SK-N-SH (cell line): ENCODE data around the gene EGLN3. TPM values are rescaled to one million over a fixed set of nuclear protein-coding genes. Genes with fewer than 3 reads are reported as not detected.

Source experiments
- CTCF ChIA-PET: fragments of 300-600, 350-600 bp; formaldehyde crosslinking; extraction: SDS; loops from one replicate; lab custom pipeline; 2021; lab: Yijun Ruan, JAX
- POLR2A ChIA-PET: fragments of 350-600 bp; sonication (Branson Sonifier 250); formaldehyde crosslinking; extraction: SDS; loops from one replicate; lab custom pipeline; 2020; ENCODE audit warnings: antibody characterized with exemption, inconsistent platforms; lab: Yijun Ruan, JAX
- DNase-seq: peaks from one replicate; pipeline ENCODE4 v3.0.0; 2012
- H2AFZ ChIP-seq: fragments of 200-600 bp; sonication (generic); 2 replicates; pipeline ENCODE4 v1.8.1; 2016; ENCODE audit warnings: antibody characterized with exemption, mild to moderate bottlenecking, low read depth
- H3F3A ChIP-seq: fragments of 200-600 bp; sonication (generic); replicated peaks from 2 replicates; pipeline ENCODE3; 2016; ENCODE audit warnings: antibody characterized with exemption, mild to moderate bottlenecking; ENCODE audit not compliant: insufficient read depth
- H3K27ac ChIP-seq, 2 experiments: fragments of 200-500 bp in 1 of 2; fragments of 200-600 bp in 1 of 2; sonication (Bioruptor generic) in 1 of 2; sonication (generic), shearing (Covaris generic) in 1 of 2; 2 replicates each; pipeline versions ENCODE4 v1.5.1 to v1.6.1; 2014 to 2016; ENCODE audit warnings: low read depth in 2 of 2, inconsistent platforms in 1 of 2, low read length in 1 of 2, mild to moderate bottlenecking in 1 of 2, mixed read lengths in 1 of 2
- H3K27me3 ChIP-seq: fragments of 200-600 bp; sonication (generic), shearing (Covaris generic); 2 replicates; pipeline ENCODE4 v1.6.1; 2016; ENCODE audit warnings: mixed run types; ENCODE audit not compliant: insufficient read depth
- H3K36me3 ChIP-seq, 2 experiments: fragments of 200-500 bp in 1 of 2; fragments of 200-600 bp in 1 of 2; sonication (Bioruptor generic) in 1 of 2; sonication (generic) in 1 of 2; replicated peaks in 1 of 2; 2 replicates each; pipeline versions ENCODE3 to v1.5.1; 2014 to 2016; ENCODE audit warnings: low read length in 1 of 2, mild to moderate bottlenecking in 1 of 2; ENCODE audit not compliant: insufficient read depth in 2 of 2, control insufficient read depth in 1 of 2
- H3K4me1 ChIP-seq, 2 experiments: fragments of 200-500 bp in 1 of 2; fragments of 200-600 bp in 1 of 2; sonication (Bioruptor generic) in 1 of 2; sonication (generic), shearing (Covaris generic) in 1 of 2; 2 replicates each; pipeline versions ENCODE4 v1.5.1 to v1.6.1; 2014 to 2016; ENCODE audit warnings: low read depth in 1 of 2, low read length in 1 of 2, mixed run types in 1 of 2; ENCODE audit not compliant: insufficient read depth in 2 of 2, control insufficient read depth in 1 of 2
- H3K4me2 ChIP-seq: fragments of 200-600 bp; sonication (generic), shearing (Covaris generic); 2 replicates; pipeline ENCODE4 v1.6.1; 2017; ENCODE audit warnings: mixed run types
- H3K4me3 ChIP-seq, 2 experiments: fragments of 200-500 bp in 1 of 2; fragments of 200-600 bp in 1 of 2; sonication (Bioruptor generic) in 1 of 2; sonication (generic), shearing (Covaris generic) in 1 of 2; 2 replicates each; pipeline versions ENCODE4 v1.5.1 to v1.8.1; 2014 to 2016; ENCODE audit warnings: low read depth in 2 of 2, inconsistent platforms in 1 of 2, low read length in 1 of 2, mild to moderate bottlenecking in 1 of 2, mixed read lengths in 1 of 2, moderate library complexity in 1 of 2
- H3K79me2 ChIP-seq: fragments of 200-600 bp; sonication (generic); 2 replicates; pipeline ENCODE4 v1.8.1; 2017; ENCODE audit warnings: mild to moderate bottlenecking; ENCODE audit not compliant: insufficient read depth
- H3K9ac ChIP-seq: fragments of 200-600 bp; sonication (generic); 2 replicates; pipeline ENCODE4 v1.6.1; 2017; ENCODE audit warnings: mixed run types
- H3K9me2 ChIP-seq: fragments of 200-600 bp; sonication (generic); 2 replicates; pipeline ENCODE4 v1.6.1; 2017; ENCODE audit warnings: mixed run types
- H3K9me3 ChIP-seq: fragments of 200-600 bp; sonication (generic); 2 replicates; pipeline ENCODE4 v1.6.1; 2017; ENCODE audit warnings: mixed run types, mild to moderate bottlenecking, moderate library complexity
- H4K20me1 ChIP-seq: fragments of 200-600 bp; sonication (generic); 2 replicates; pipeline ENCODE4 v1.6.1; 2017; ENCODE audit warnings: mild to moderate bottlenecking, mixed run types; ENCODE audit not compliant: insufficient read depth
- EZH2phosphoT487 ChIP-seq: fragments of 200-600 bp; sonication (generic); IDR thresholded peaks from 2 replicates; pipeline ENCODE4 v1.6.1; 2017; ENCODE audit warnings: low read depth, mixed run types, mild to moderate bottlenecking, antibody characterized with exemption, moderate library complexity, borderline replicate concordance
- FOSL2 ChIP-seq: IDR thresholded peaks from 2 replicates; pipeline ENCODE4 v1.4.0; 2012; ENCODE audit warnings: low read depth, mild to moderate bottlenecking, moderate library complexity, borderline replicate concordance
- GATA2 ChIP-seq: sonication (generic); formaldehyde crosslinking; IDR thresholded peaks from 2 replicates; pipeline ENCODE4 v1.5.0; 2020; ENCODE audit warnings: mild to moderate bottlenecking, missing genetic modification reagents
- JUND ChIP-seq: IDR thresholded peaks from 2 replicates; pipeline ENCODE4 v1.4.0; 2012
- MEF2A ChIP-seq: IDR thresholded peaks from 2 replicates; pipeline ENCODE4 v1.4.0; 2012; ENCODE audit warnings: low read depth, borderline replicate concordance
- RCOR1 ChIP-seq: fragments of 150-350 bp; IDR thresholded peaks from 2 replicates; pipeline ENCODE4 v1.6.1; 2017; ENCODE audit warnings: antibody characterized with exemption, low read length
- WGBS: methylation state at CpG from one replicate; pipeline ENCODE4 v1.1.6; 2017; ENCODE audit warnings: low lambda C conversion rate; 5-methylcytosine and 5-hydroxymethylcytosine counted together
- polyA plus RNA-seq, 3 experiments: library from polyadenylated mRNA; depleted of rRNA; stranded (reverse); fragments of >200 nt; gene quantifications; 2 replicates each; pipeline ENCODE4 v1.2.3, GENCODE V29; 2012
- TF ChIP-seq, protein P1 (sequence below): IDR thresholded peaks from 2 replicates; pipeline ENCODE4 v1.4.0; 2012; ENCODE audit warnings: low read depth
- TF ChIP-seq, protein P2 (sequence below): IDR thresholded peaks from 2 replicates; pipeline ENCODE4; 2012
- TF ChIP-seq, protein P3 (sequence below): IDR thresholded peaks from 2 replicates; pipeline ENCODE4 v1.6.1; 2012; ENCODE audit warnings: mild to moderate bottlenecking, low read depth, low read length, moderate library complexity

EGLN3 gene
- polyA plus RNA-seq, 1 of the 3 experiments (the other 2 are of a cell fraction) = 0.31 TPM

DNA sequence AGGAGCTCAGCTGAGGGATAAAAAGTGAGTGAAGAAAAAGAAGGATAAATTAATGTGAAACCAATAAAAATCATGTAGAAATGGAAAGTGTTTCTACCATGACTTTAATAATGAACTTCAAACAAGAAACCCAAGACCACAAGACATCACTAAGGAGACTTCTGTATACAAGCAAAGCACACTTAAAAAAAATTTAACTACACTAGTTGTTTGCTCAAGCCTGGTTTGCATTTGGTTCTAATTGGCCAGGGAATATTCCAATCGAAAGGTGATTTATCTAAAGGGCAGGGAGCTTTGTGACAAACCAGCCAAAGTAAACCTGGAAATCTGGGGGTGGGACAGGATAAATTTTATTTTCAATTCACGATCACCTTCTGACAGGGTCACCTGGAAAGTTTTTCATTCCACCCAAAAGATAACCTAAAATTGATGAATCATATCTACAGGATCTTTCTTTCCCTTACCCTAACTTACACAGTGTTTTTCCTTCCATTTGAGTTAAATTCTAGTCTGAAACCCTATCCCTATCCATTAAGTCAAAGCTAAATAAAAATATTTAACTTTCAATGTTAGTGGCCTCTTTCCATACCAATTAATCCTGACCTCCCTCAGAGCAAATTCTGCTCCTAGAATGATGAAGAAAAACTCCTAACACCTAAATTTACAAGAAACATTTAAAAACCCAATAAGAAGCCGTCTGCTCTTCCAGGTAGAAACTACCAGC lies 2.6 kb downstream of the EGLN3 start:
- ChIA-PET POLR2A (no interaction called here), CTCF (interaction anchor here (0.9 kb wide), 1 partner anchor 108 kb away, joined by 4 read pairs; no protein-coding TSS in a partner anchor)

More for the DNA sequence above, 2.6 kb downstream of the EGLN3 start:
- DNase-seq = no peak
- no peaks in the 10 kb centered on the region for H3K9me3 ChIP-seq
- no peak overlapping the region for H3K27ac ChIP-seq
- H3K9me2 ChIP-seq = no peaks in the 10 kb centered on the region
- H3K27me3 ChIP-seq = peaks cover 36% of the 10 kb centered on the region
- no peaks in the 10 kb centered on the region for H4K20me1 ChIP-seq
- no peak overlapping the region for H2AFZ ChIP-seq
- no peak overlapping the region for H3K4me3 ChIP-seq
- H3K4me2 ChIP-seq = no peak overlapping the region
- 75% methylated on average over 3 of the region's 3 CpGs for WGBS
- no peaks in the 10 kb centered on the region for H3F3A ChIP-seq
- H3K36me3 ChIP-seq = no peaks in the 10 kb centered on the region
- no peak for TF ChIP-seq FOSL2
- TF ChIP-seq, protein P1, sequence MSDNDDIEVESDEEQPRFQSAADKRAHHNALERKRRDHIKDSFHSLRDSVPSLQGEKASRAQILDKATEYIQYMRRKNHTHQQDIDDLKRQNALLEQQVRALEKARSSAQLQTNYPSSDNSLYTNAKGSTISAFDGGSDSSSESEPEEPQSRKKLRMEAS = no peak
- TF ChIP-seq, protein P2, sequence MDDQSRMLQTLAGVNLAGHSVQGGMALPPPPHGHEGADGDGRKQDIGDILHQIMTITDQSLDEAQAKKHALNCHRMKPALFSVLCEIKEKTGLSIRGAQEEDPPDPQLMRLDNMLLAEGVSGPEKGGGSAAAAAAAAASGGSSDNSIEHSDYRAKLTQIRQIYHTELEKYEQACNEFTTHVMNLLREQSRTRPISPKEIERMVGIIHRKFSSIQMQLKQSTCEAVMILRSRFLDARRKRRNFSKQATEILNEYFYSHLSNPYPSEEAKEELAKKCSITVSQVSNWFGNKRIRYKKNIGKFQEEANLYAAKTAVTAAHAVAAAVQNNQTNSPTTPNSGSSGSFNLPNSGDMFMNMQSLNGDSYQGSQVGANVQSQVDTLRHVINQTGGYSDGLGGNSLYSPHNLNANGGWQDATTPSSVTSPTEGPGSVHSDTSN = no peak
- no peak for TF ChIP-seq GATA2 (CRISPR knock-in tag)
- no peak for TF ChIP-seq RCOR1
- no peak for TF ChIP-seq EZH2phosphoT487
- TF ChIP-seq, protein P3, sequence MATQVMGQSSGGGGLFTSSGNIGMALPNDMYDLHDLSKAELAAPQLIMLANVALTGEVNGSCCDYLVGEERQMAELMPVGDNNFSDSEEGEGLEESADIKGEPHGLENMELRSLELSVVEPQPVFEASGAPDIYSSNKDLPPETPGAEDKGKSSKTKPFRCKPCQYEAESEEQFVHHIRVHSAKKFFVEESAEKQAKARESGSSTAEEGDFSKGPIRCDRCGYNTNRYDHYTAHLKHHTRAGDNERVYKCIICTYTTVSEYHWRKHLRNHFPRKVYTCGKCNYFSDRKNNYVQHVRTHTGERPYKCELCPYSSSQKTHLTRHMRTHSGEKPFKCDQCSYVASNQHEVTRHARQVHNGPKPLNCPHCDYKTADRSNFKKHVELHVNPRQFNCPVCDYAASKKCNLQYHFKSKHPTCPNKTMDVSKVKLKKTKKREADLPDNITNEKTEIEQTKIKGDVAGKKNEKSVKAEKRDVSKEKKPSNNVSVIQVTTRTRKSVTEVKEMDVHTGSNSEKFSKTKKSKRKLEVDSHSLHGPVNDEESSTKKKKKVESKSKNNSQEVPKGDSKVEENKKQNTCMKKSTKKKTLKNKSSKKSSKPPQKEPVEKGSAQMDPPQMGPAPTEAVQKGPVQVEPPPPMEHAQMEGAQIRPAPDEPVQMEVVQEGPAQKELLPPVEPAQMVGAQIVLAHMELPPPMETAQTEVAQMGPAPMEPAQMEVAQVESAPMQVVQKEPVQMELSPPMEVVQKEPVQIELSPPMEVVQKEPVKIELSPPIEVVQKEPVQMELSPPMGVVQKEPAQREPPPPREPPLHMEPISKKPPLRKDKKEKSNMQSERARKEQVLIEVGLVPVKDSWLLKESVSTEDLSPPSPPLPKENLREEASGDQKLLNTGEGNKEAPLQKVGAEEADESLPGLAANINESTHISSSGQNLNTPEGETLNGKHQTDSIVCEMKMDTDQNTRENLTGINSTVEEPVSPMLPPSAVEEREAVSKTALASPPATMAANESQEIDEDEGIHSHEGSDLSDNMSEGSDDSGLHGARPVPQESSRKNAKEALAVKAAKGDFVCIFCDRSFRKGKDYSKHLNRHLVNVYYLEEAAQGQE = no peak
- TF ChIP-seq JUND = no peak
- TF ChIP-seq MEF2A = no peak
- no peaks in the 10 kb centered on the region for H3K79me2 ChIP-seq
- peaks cover 5 to 17% of the 10 kb centered on the region in 2 experiments; a peak in 3 of 4 replicates for H3K4me1 ChIP-seq
- H3K9ac ChIP-seq = no peak overlapping the region
